HEK293T (cell line): Measurements from ENCODE around the gene DYNC1LI1.

Experiments used
- FOXK2 ChIP-seq: fragments of 450-650 bp; IDR thresholded peaks from 2 replicates; pipeline ENCODE4 v1.6.1; 2016; ENCODE audit warnings: mild to moderate bottlenecking
- NFRKB ChIP-seq: fragments of 450-650 bp; IDR thresholded peaks from 2 replicates; pipeline ENCODE4 v1.6.1; 2016; ENCODE audit warnings: mild to moderate bottlenecking, moderate library complexity

GRCh38 chr3:32571192-32571485 lies 481 bp upstream of the DYNC1LI1 start:
- no peak for TF ChIP-seq FOXK2
- TF ChIP-seq NFRKB, result no peak
